MV-4-11 (cell line): Measurements from ENCODE around the gene MCM10.

ENCODE experiments used
- DNase-seq: peaks from one replicate; lab custom pipeline; 2025; lab: John Stamatoyannopoulos, UW

Gene MCM10

GRCh38 chr10:13165177-13165576 lies 3.8 kb downstream of the MCM10 start:
- peak; percentile 10 for DNase-seq

- no peak for DNase-seq
These were observed 6.2 kb downstream of the MCM10 start for GRCh38 chr10:13167568-13167967.

DNA sequence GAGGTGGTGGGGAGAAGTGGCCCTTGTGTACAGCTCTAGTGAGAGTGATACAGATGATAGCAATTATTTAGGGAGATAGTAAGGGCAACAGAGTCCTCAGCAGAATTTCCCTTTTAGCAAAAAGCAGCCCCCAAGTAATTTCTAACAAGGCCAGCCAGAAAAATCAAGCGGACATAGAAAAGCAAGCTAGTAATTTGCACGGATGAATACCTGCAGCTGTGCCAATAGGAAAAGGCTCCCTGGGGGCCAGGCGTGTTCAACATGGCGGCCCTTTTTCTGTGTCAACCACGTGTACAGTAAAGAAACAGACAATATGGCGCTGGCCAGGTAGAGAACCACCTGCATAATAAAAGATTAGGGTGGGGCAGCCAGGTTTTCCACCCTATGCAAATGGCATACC lies 7.4 kb downstream of the MCM10 start:
- no peak for DNase-seq

- no peak for DNase-seq
These were observed 12.3 kb downstream of the MCM10 start for GRCh38 chr10:13173616-13174015.

DNA sequence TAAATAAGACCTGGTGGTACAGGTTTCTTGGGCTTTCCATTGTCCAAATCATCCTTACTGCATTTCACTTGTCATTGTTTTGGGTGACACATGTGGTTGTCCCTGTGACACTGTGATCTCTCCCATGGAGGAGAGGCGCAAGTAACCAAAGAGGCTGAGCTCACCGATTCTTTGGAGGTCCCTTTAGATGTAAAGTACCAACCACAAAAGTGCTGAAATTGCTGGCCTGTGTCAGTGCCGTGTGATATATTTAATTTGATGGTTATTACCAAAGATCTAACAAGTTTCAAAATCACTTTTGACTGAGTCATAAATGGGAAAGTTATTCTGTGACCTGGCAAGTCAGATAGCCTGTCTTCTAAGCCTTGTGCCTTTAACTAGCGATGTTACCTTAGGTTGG lies 19.4 kb downstream of the MCM10 start:
- DNase-seq, result no peak

GRCh38 chr10:13182424-13182823 lies 21.1 kb downstream of the MCM10 start:
- DNase-seq, result no peak

- DNase-seq, result no peak
These were observed 22.3 kb downstream of the MCM10 start for GRCh38 chr10:13183625-13184024.

- no peak for DNase-seq
These were observed 22.9 kb downstream of the MCM10 start for GRCh38 chr10:13184276-13184675.

DNA sequence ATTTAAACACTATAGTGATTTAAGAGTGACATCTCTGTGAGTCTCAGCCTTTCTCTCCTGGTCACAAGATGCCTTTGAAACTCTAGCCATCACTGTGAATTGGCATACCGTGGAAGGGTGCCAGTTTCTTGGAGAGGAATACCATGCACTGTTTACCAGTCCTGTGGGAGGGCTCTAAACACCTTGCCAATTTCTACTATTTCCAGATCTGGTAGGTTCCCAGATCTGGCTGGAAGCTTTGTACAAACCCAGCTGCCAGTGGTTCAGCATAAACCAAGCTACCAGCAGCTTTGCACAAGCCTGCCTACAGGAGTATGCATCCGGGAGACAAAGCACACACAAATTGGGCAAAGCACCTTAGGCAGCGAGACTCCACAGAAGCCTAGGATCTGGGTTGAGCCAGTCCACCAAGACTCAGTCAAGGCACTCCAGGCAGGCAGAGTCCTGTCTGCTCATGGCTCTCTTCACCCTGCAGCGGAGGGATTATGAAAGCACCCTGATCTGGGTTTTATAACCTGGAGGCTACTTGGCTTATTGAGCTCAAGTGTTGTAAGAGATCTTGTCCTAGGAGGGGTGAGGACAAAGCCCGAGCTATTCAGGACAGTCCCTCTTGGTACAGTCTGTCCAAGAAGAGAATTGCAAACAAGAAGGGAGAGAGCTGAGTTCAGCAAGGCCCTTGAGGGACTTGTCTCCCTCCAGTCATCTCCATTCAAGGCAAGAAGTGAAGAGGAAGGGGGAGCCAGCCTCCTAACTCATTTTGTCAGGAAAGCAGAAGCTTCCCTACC lies 23.6 kb downstream of the MCM10 start:
- no peak for DNase-seq

DNA sequence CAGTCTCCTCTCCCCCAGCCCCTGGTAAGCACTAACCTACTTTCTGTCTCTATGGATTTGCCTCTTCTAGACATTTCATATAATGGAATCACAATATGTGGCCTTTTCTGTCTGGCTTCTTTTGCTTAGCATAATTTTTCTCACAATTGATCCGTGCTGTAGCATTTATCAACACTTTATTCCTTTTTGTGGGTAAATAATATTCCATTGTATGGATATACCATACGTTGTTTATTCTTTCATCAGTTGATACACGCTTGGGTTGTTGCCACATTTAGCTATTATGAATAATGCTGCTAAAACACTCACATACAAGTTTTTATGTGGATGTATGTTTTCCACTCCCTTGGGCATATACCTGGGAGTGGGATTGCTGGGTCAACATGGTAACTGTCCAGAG lies 25.8 kb downstream of the MCM10 start:
- no peak for DNase-seq

- no peak for DNase-seq
These were observed 27.2 kb downstream of the MCM10 start for GRCh38 chr10:13188593-13188992.

- DNase-seq, result no peak
These were observed 28.6 kb downstream of the MCM10 start for GRCh38 chr10:13189961-13190360.

DNA sequence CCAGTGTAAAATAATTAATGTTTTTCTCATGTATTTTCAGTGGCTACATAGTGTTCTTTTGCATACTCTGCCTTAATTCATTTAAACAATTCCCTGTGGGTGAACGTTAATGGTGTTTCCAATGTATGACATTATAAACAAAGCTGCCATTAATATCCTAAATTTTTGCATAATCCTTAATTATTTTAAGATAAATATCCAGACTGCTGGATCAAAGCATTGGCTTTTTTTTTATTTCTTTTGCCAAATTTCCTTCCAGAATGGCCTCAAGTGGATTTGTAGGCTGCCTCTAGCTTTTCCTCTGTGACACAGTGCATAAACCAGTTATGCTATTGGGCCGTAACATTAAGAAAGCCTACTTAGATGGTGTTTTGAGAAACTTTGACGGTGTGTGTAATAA lies 29.5 kb downstream of the MCM10 start:
- DNase-seq, result no peak

GRCh38 chr10:13191362-13191761 lies 30.0 kb downstream of the MCM10 start:
- DNase-seq, result no peak

DNA sequence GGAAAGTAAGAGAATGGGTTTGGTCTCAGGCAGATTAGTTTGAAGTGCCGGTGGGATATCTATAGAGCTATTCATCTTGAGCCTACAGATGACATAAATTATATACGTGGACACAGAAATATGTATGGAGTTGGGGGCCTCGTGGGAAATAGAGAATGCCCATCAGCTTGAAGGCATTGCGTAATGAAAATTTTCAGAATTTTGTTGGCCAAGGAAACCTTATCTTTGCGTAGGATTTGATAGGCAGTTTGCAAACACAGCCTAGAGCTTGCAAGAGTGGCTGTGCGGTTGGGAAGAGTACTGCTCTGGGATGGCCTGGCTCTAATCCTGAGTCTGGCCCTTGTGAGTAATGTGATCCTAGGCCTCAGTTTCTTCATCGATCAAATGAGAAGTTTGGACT lies 32.3 kb downstream of the MCM10 start:
- DNase-seq, result no peak

DNA sequence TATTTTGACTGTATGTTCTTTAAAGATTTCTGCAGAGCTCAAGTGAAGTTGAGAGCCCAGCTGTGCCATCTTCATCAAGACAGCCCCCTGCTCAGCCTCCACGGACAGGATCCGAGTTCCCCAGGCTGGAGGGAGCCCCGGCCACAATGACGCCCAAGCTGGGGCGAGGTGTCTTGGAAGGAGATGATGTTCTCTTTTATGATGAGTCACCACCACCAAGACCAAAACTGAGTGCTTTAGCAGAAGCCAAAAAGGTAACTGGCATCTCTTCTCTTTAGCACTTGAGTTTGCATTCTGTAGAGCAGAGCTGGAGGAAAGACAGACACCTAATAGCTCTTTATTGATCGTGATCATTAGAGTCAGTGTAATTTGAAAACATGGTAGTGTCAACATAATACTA lies 33.7 kb downstream of the MCM10 start:
- no peak for DNase-seq

DNA sequence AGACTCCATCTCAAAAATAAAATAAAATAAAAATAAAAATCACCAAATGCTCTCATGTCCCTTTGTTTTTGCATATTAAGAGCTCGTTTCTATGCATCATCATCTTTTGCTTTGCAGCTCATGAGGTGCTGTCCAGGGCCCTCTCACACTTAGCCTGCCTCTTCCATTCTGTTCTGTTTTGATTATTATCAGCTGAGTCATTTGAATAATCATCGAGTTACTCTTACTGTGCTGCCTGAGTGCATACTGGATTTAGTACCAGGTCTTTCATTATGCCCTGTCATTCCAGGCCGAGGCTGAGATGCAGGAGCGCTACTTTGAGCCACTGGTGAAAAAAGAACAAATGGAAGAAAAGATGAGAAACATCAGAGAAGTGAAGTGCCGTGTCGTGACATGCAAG lies 39.8 kb downstream of the MCM10 start:
- no peak for DNase-seq

DNA sequence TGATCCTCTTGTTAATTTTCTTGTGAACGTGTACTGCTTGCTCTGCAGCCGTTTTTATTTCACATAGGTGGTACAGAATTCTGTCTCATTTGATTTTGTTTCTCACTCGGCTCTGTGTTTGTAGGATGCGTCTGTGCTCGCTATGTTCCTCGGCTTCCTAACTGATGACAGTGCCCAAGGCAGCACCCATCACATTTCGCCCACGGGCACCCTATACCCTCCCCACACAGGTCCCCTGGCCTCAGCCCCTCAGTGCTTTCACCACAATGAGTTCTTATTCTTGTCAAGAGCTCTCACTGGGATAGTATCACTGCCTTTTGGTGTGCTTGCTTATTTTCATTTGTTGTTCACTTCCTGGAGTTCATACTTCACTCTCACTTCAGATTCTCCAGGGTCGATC lies 44.7 kb downstream of the MCM10 start:
- DNase-seq, result no peak

DNA sequence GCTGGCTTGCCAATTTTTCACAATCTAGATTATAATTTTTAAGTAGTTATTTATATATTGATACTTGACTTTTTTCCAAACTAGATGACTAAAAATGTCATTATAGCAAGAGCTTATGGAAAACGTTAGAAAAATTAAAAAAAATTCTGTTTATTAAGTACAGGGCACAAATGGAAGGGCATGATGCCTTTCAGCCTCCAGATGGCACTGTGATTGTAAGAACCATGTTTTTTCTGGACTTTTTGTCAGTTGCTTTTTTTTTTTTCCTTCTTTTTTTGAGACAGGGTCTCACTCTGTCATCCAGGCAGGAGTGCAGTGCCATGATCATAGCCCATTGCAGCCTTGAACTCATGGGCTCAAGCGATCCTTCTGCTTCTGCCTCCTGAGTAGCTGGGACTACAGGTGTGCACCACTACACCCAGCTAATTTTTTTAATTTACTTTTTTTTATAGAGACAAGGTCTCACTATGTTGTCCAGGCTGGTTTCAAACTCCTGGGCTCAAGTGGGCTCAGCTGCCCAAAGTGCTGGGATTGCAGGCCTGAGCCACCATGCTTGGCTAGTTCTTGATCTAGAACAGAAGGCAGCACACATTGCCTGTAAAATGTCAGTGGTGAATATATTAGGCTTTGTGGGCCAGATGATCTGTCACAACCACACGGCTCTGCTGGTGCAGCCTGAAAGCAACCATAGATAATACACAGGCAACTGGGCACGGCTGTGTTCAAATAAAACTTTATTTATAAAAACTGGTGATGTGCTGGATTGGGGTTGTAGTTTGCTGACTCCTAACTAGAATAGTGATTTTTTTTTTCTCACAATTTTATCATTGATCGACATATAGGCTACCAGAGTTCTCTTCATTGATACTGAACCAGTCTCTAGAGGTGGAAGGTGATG lies 45.4 kb downstream of the MCM10 start:
- peak; percentile 9 for DNase-seq

DNA sequence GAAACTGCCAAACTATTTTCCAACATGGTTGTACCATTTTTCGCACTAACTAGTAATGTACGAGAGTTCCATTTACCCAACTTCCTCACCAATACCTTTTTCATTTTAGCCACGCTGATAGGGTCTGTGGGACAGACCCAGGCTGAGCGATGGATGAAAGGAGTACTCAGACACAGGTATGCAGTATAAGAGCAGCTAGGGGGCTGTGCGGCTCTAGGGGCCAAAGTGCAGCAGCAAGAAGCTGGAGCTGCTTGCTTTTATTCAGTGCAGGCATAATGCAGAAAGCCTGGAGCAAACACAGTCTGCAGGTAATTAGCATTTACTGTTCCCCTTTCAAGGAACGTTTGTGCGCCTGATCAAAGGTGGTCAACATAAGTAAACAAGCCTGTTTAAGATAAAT lies 51.8 kb downstream of the MCM10 start:
- no peak for DNase-seq

DNA sequence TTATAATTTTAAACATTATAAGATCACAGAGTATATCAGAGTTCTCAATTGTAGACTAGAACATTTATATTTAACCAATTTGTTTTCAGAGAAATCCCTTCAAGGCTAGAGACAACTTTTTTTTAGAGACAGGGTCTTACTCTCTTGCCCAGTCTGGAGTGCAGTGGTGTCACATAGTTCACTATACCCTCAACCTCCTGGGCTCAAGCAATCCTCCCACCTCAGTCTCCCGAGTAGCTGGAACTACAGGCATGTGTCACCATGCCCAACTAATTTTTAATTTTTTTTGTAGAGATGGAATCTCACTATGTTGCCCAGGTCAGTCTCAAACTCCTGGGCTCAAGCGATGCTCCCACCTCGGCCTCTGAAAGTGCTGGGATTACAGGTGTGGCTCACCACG lies 57.5 kb downstream of the MCM10 start:
- DNase-seq, result no peak

GRCh38 chr10:13219685-13220670 lies 58.6 kb downstream of the MCM10 start:
- DNase-seq, result peak; percentile 59
